BE2C (cell line): ENCODE measurements around the gene PRPF8.
"Not testable (repeated sequence)": the region's sequence is repeated elsewhere in the genome, so short reads cannot be mapped to it uniquely, and the experiment has no call there.

Experiments used
- DNase-seq: peaks from one replicate; pipeline ENCODE4 v3.0.0-alpha.2; 2020
- H3K27me3 ChIP-seq: fragments of 250-450 bp; sonication (Bioruptor Pico); 2 replicates; pipeline ENCODE4 v1.5.1; 2020; ENCODE audit warnings: mild to moderate bottlenecking
- H3K36me3 ChIP-seq: fragments of 250-450 bp; sonication (Bioruptor Pico); 2 replicates; pipeline ENCODE4 v1.5.1; 2020; ENCODE audit warnings: mild to moderate bottlenecking
- H3K4me1 ChIP-seq: fragments of 250-450 bp; sonication (Bioruptor Pico); 2 replicates; pipeline ENCODE4 v1.5.1; 2020
- H3K4me3 ChIP-seq: 2 replicates; pipeline ENCODE4 v1.5.1; 2011; ENCODE audit warnings: low read depth, low read length
- H3K9me3 ChIP-seq: fragments of 250-450 bp; sonication (Bioruptor Pico); 2 replicates; pipeline ENCODE4 v1.5.1; 2020
- TF ChIP-seq, protein P1 (sequence below): IDR thresholded peaks from 2 replicates; pipeline ENCODE4 v1.5.1; 2012; ENCODE audit warnings: mild to moderate bottlenecking, low read depth, low read length

The PRPF8 gene

DNA sequence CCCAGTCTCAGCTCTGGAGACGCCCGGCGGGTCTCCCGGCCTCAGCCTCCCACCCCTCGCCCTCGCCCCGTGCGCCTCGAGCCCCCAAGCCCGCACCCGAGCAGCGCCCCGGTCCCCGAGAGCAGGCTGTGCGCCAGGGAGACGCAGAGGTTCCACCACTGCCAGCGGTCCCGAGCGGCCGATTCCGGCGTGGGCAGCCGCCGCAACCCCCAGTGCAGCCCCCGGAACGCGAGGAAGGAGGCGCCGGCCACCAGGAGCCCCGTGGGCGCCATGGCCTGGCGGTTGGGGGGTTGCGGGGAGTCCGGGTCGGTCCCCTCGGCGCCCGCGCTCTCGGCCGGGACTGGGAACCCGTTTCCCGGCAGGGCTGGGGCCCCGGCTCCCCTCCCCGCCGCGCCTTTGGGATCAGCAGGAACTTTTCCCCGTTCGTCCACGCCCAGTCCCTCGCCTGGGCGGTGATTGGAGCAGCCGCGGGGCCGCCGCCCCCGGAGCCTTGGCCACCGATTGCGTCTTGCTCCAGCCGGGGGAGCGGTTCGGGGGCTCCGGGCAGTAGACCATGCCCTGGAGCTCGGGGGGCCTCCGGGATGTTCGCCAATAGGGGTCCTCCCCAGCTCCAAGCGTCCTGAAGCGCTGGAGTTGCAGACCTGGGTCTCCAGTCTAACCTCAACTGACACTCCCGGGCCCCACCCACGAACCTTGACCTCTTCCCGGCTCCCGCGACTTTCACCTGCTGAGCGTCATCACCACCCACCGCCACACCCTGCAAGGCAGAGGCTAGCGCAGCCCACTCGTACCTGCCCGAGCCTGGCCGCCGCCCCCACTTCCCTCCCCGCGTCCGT lies 25.5 kb upstream of the PRPF8 start, which contains the start of gene TLCD2:
TLCD2 (minus strand) TSS at position 407 of the 836 bp plus-strand sequence; CDS start at position 272, 135 bp downstream.
- TF ChIP-seq, protein P1, sequence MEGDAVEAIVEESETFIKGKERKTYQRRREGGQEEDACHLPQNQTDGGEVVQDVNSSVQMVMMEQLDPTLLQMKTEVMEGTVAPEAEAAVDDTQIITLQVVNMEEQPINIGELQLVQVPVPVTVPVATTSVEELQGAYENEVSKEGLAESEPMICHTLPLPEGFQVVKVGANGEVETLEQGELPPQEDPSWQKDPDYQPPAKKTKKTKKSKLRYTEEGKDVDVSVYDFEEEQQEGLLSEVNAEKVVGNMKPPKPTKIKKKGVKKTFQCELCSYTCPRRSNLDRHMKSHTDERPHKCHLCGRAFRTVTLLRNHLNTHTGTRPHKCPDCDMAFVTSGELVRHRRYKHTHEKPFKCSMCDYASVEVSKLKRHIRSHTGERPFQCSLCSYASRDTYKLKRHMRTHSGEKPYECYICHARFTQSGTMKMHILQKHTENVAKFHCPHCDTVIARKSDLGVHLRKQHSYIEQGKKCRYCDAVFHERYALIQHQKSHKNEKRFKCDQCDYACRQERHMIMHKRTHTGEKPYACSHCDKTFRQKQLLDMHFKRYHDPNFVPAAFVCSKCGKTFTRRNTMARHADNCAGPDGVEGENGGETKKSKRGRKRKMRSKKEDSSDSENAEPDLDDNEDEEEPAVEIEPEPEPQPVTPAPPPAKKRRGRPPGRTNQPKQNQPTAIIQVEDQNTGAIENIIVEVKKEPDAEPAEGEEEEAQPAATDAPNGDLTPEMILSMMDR = no peak
- peak within 1 kb of the TSS; percentile 53 for H3K4me3 ChIP-seq
- no peaks in the 10 kb centered on the region for H3K36me3 ChIP-seq
- H3K4me1 ChIP-seq = peaks cover 3% of the 10 kb centered on the region; the same call in 1 of the 2 replicates
- H3K9me3 ChIP-seq = no peaks in the 10 kb centered on the region
- DNase-seq = peak; percentile 56
- no peaks in the 10 kb centered on the region for H3K27me3 ChIP-seq

DNA sequence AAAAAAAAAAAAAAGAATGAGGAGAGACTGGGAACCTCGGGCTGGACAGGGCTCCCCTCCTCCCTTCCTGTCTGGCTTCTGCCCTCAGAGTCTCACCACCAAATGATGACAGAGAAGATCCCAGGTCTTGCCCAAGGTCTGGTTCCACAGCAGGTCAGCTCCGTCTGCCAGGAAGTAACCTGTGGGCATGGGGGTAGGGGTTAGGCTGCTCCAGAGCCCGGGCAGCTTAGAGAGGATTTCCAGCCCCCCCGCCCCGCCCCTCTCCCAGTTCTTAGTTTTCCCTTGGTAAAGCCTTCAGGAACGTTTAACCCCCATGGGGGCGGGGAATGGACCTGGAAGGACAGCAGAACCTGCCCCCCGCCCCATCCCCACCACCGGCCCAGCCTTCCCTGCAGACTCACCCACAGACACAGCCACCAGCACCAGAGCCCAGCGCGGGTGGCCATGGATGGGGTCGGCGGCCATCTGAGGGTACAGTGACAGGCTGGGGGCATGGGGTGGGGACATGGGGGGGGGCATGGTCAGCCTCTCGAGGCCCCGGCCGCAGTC lies 24.8 kb upstream of the PRPF8 start:
- Histone ChIP-seq H3K4me1 (peaks cover 3% of the 10 kb centered on the region; the same call in 1 of the 2 replicates), H3K27me3 (no peaks in the 10 kb centered on the region), H3K4me3 (peak overlapping the region; percentile 53), H3K9me3 (no peaks in the 10 kb centered on the region), H3K36me3 (no peaks in the 10 kb centered on the region)
- DNase-seq = no peak
- TF ChIP-seq, protein P1 = no peak

DNA sequence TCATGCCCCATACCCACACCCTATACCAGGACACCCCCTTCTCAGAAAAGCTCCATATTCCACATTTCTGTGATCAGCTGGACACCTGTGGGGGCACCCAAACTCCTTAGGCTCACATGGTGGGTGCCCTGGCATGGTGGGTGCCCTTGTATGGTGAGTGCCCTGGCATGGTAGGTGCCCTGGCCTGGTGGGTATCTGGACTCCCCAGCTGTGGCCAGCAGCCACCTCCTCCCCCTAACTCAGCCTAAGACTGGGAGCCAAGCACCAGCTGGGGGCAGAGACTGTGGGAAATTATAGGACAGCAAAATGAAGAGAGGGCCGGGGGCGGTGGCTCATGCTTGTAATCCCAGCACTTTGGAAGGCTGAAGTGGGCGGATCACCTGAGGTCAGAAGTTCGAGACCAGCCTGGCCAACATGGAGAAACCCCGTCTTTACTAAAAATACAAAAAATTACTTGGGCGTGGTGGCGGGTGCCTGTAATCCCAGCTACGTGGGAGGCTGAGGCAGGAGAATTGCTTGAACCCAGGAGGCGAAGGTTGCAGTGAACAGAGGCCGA lies 24.2 kb upstream of the PRPF8 start:
- not testable (repeated sequence) for DNase-seq, H3K9me3 ChIP-seq, H3K4me1 ChIP-seq, H3K27me3 ChIP-seq, H3K4me3 ChIP-seq, H3K36me3 ChIP-seq

DNA sequence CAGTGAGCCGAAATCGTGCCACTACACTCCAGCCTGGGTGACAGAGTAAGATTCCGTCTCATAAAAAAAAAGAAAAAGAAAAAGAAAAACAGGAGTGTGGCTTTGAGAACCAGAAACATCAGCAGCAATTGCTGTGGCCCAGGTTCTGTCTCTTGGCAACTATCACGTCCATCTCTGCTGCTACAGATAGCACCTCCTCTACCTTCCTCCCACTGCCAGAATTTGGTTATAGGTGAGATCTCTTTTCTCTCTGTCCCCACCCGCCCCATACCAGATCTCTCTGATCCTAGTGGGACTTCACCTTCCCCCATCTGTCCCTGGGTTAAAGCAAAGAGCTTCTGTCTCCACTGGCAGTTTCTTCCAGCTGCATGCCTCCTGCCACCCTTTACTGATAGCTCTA lies 22.4 kb upstream of the PRPF8 start:
- Histone ChIP-seq H3K36me3 (no peaks in the 10 kb centered on the region), H3K9me3 (no peaks in the 10 kb centered on the region), H3K27me3 (no peaks in the 10 kb centered on the region), H3K4me3 (no peak overlapping the region), H3K4me1 (no peaks in the 10 kb centered on the region)
- no peak for DNase-seq
- TF ChIP-seq, protein P1 = no peak

DNA sequence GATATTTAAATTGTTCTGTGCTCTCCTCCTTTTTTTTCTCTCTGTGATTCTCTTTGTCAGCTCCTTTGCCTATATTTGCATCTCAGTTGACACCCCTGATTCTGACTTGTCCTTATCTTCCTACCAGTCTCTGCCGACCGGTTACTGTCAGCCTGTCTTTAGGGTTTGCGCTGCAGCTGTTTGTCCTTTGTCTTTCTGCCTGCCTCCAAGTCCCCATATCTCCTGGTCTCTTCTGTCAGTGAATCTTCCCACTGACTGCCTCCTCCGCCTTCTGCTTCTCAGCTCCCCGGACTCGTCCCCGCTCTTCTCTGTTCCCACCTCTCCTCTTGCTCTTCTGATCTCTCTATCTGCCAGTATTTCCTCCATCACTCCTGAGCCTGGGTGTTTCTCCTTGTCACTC lies 20.3 kb upstream of the PRPF8 start:
- TF ChIP-seq, protein P1 = no peak
- Histone ChIP-seq H3K4me1 (no peaks in the 10 kb centered on the region), H3K9me3 (no peaks in the 10 kb centered on the region), H3K27me3 (no peaks in the 10 kb centered on the region), H3K4me3 (no peak overlapping the region), H3K36me3 (no peaks in the 10 kb centered on the region)
- DNase-seq = no peak

DNA sequence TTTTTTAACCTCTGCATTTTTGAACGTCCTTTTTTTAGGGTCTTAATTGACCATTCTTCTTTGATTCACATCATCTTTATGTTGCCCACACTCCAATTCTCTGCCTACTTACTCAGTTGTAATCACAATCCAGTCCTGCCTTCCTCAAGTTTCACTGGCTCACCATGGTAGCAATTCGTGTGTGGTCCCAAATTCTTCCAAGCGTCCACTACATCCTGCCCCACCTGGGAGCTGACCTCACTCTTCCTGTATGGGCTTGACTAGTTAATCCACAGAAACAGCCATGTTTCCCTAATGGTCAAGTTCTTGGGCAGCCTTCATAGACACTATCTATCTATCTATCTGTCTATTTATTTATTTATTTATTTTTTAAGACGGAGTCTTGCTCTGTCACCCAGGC lies 18.4 kb upstream of the PRPF8 start:
- Histone ChIP-seq H3K4me3 (no peak overlapping the region), H3K9me3 (no peaks in the 10 kb centered on the region), H3K4me1 (no peaks in the 10 kb centered on the region), H3K36me3 (no peaks in the 10 kb centered on the region), H3K27me3 (no peaks in the 10 kb centered on the region)
- DNase-seq = no peak
- TF ChIP-seq, protein P1 = no peak

DNA sequence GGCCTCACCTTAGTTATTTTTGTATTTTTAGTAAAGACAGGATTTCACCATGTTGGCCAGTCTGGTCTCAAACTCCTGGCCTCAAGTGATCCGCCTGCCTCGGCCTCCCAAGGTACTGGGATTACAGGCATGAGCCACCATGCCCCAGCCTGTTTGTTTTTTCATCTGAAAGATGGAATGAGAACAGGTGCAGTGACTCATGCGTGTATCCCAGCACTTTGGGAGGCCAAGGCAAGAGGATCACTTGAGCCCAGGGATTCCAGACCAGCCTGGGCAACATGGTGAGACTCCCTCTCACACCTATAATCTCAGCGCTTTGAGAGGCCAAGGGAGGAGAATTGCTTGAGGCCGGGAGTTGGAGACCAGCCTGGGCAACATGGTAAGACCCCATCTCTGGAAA lies 15.2 kb upstream of the PRPF8 start:
- DNase-seq, H3K4me1 ChIP-seq, H3K36me3 ChIP-seq, H3K27me3 ChIP-seq, H3K9me3 ChIP-seq, H3K4me3 ChIP-seq: not testable (repeated sequence)
